HAP-1 (cell line): Measurements from ENCODE around the gene RHOF.

Experiments used
- DNase-seq, 2 experiments: peaks; one replicate each; pipeline ENCODE4 v3.0.0-alpha.2; 2016 to 2020; ENCODE audit warnings: low spot score in 2 of 2
- H3K27me3 ChIP-seq: fragments of 250-450 bp; sonication (Bioruptor Pico); 2 replicates; pipeline ENCODE4 v1.5.1; 2020; ENCODE audit warnings: low read depth, mild to moderate bottlenecking, moderate library complexity
- H3K36me3 ChIP-seq: fragments of 250-450 bp; sonication (Bioruptor Pico); replicated peaks from 2 replicates; pipeline ENCODE4 v1.5.1; 2020; ENCODE audit warnings: mild to moderate bottlenecking
- H3K4me1 ChIP-seq: fragments of 250-450 bp; sonication (Bioruptor Pico); 2 replicates; pipeline ENCODE4 v1.5.1; 2020; ENCODE audit warnings: mild to moderate bottlenecking
- H3K4me3 ChIP-seq: fragments of 250-450 bp; sonication (Bioruptor Pico); 2 replicates; pipeline ENCODE4 v1.5.1; 2020; ENCODE audit warnings: mild to moderate bottlenecking, moderate library complexity
- H3K9me3 ChIP-seq: fragments of 250-450 bp; sonication (Bioruptor Pico); 2 replicates; pipeline ENCODE4 v1.5.1; 2020; ENCODE audit warnings: mild to moderate bottlenecking, moderate library complexity
- in situ Hi-C: fragments of 300-500 bp; cut with MboI; formaldehyde crosslinking; loops from 3 replicates; pipeline ENCODE4 v1.14.3; 2020; ENCODE audit warnings: low sequenced_read_pairs, inconsistent platforms, mixed read lengths

Gene RHOF

GRCh38 chr12:121793440-121793837, at the start of gene RHOF:
Gene RHOF (minus strand): TSS chr12:121793688. CDS start chr12:121793633, 55 bp downstream.
- Histone ChIP-seq H3K4me3 (peak within 1 kb of the TSS; percentile 75), H3K27me3 (no peaks in the 10 kb centered on the region), H3K4me1 (peaks cover 39% of the 10 kb centered on the region), H3K36me3 (peaks cover 52% of the 10 kb centered on the region), H3K9me3 (no peaks in the 10 kb centered on the region)
- DNase-seq, result peak; percentile 20 to 71
- in situ Hi-C loops, result no loop called here

GRCh38 chr12:121839993-121840761, 46.7 kb upstream of the RHOF start:
- in situ Hi-C loops, result no loop called here
- Histone ChIP-seq H3K27me3 (no peaks in the 10 kb centered on the region), H3K4me3 (peak overlapping the region; percentile 62), H3K36me3 (no peaks in the 10 kb centered on the region), H3K4me1 (peaks cover 5% of the 10 kb centered on the region), H3K9me3 (no peaks in the 10 kb centered on the region; the same call in 1 of the 2 replicates)
- DNase-seq, result no peak

- Histone ChIP-seq H3K4me1 (peaks cover 5% of the 10 kb centered on the region), H3K27me3 (no peaks in the 10 kb centered on the region), H3K4me3 (peak overlapping the region; percentile 62), H3K9me3 (no peaks in the 10 kb centered on the region; the same call in 1 of the 2 replicates), H3K36me3 (no peaks in the 10 kb centered on the region)
- in situ Hi-C loops, result no loop called here
- DNase-seq, result peak; percentile 95 to 100
Measured at GRCh38 chr12:121839106-121839992, 45.9 kb upstream of the RHOF start.

GRCh38 chr12:121838126-121838525, 44.6 kb upstream of the RHOF start:
- in situ Hi-C loops, result no loop called here

GRCh38 chr12:121837680-121838079, 44.2 kb upstream of the RHOF start:
- H3K4me3 ChIP-seq, result no peak overlapping the region
- H3K27me3 ChIP-seq, result no peaks in the 10 kb centered on the region
- H3K9me3 ChIP-seq, result no peaks in the 10 kb centered on the region; the same call in 1 of the 2 replicates
- H3K4me1 ChIP-seq, result peaks cover 5% of the 10 kb centered on the region
- DNase-seq, result no peak
- H3K36me3 ChIP-seq, result no peaks in the 10 kb centered on the region
- in situ Hi-C loops, result no loop called here

More at GRCh38 chr12:121838126-121838525, 44.6 kb upstream of the RHOF start:
- no peak overlapping the region for H3K4me3 ChIP-seq
- peaks cover 5% of the 10 kb centered on the region for H3K4me1 ChIP-seq
- H3K9me3 ChIP-seq, result no peaks in the 10 kb centered on the region; the same call in 1 of the 2 replicates
- no peaks in the 10 kb centered on the region for H3K36me3 ChIP-seq
- H3K27me3 ChIP-seq, result no peaks in the 10 kb centered on the region
- DNase-seq, result no peak

- in situ Hi-C loops, result no loop called here
- H3K36me3 ChIP-seq, result peaks cover 34% of the 10 kb centered on the region
- H3K4me3 ChIP-seq, result no peak overlapping the region
- H3K9me3 ChIP-seq, result no peaks in the 10 kb centered on the region
- no peak for DNase-seq
- H3K27me3 ChIP-seq, result no peaks in the 10 kb centered on the region
- H3K4me1 ChIP-seq, result peaks cover 5% of the 10 kb centered on the region
Measured at GRCh38 chr12:121831571-121832245, 38.2 kb upstream of the RHOF start.

GRCh38 chr12:121830588-121831265, 37.2 kb upstream of the RHOF start:
- peaks cover 5% of the 10 kb centered on the region for H3K4me1 ChIP-seq
- H3K36me3 ChIP-seq, result peaks cover 41% of the 10 kb centered on the region
- in situ Hi-C loops, result no loop called here
- no peak overlapping the region for H3K4me3 ChIP-seq
- no peaks in the 10 kb centered on the region for H3K9me3 ChIP-seq
- DNase-seq, result no peak
- no peaks in the 10 kb centered on the region for H3K27me3 ChIP-seq

- Histone ChIP-seq H3K27me3 (no peaks in the 10 kb centered on the region), H3K36me3 (peaks cover 41% of the 10 kb centered on the region), H3K9me3 (no peaks in the 10 kb centered on the region), H3K4me3 (no peak overlapping the region), H3K4me1 (peaks cover 5% of the 10 kb centered on the region)
- in situ Hi-C loops, result no loop called here
- no peak for DNase-seq
Measured at GRCh38 chr12:121830134-121830533, 36.6 kb upstream of the RHOF start.

GRCh38 chr12:121829250-121829918, 35.9 kb upstream of the RHOF start:
- Histone ChIP-seq H3K36me3 (peaks cover 41% of the 10 kb centered on the region), H3K9me3 (no peaks in the 10 kb centered on the region), H3K4me1 (peaks cover 5% of the 10 kb centered on the region), H3K27me3 (no peaks in the 10 kb centered on the region), H3K4me3 (no peak overlapping the region)
- peak in 1 of 2 experiments; percentile 46 for DNase-seq
- in situ Hi-C loops, result no loop called here

- Histone ChIP-seq H3K4me3 (no peak overlapping the region), H3K4me1 (peaks cover 5% of the 10 kb centered on the region), H3K36me3 (peaks cover 45% of the 10 kb centered on the region), H3K27me3 (no peaks in the 10 kb centered on the region), H3K9me3 (no peaks in the 10 kb centered on the region)
- no peak for DNase-seq
- in situ Hi-C loops, result no loop called here
Measured at GRCh38 chr12:121828826-121829225, 35.3 kb upstream of the RHOF start.

- Histone ChIP-seq H3K4me3 (no peak overlapping the region), H3K9me3 (no peaks in the 10 kb centered on the region), H3K36me3 (peaks cover 50% of the 10 kb centered on the region), H3K27me3 (no peaks in the 10 kb centered on the region), H3K4me1 (peaks cover 5% of the 10 kb centered on the region)
- in situ Hi-C loops, result no loop called here
- no peak for DNase-seq
Measured at GRCh38 chr12:121828306-121828705, 34.8 kb upstream of the RHOF start.

- in situ Hi-C loops, result no loop called here
- peaks cover 53% of the 10 kb centered on the region for H3K36me3 ChIP-seq
- H3K9me3 ChIP-seq, result no peaks in the 10 kb centered on the region
- H3K4me1 ChIP-seq, result peaks cover 5% of the 10 kb centered on the region
- no peak overlapping the region for H3K4me3 ChIP-seq
- DNase-seq, result no peak
- no peaks in the 10 kb centered on the region for H3K27me3 ChIP-seq
Measured at GRCh38 chr12:121827351-121828099, 34.0 kb upstream of the RHOF start.
